Rectal smooth muscle tissue (tissue), 1 donor: ENCODE measurements around the gene MARVELD1.

ENCODE experiments used
- H3K27ac ChIP-seq: one replicate; pipeline ENCODE4 v1.7.0; 2013; ENCODE audit warnings: low read depth, low read length, inconsistent platforms
- H3K27me3 ChIP-seq: one replicate; pipeline ENCODE4 v1.7.0; 2013; ENCODE audit warnings: low read length; ENCODE audit not compliant: control insufficient read depth, insufficient read depth
- H3K36me3 ChIP-seq: one replicate; pipeline ENCODE4 v1.7.0; 2013; ENCODE audit warnings: low read length; ENCODE audit not compliant: control insufficient read depth, insufficient read depth
- H3K4me1 ChIP-seq: one replicate; pipeline ENCODE4 v1.7.0; 2013; ENCODE audit warnings: low read length; ENCODE audit not compliant: control insufficient read depth, insufficient read depth
- H3K4me3 ChIP-seq: one replicate; pipeline ENCODE4 v1.7.0; 2013; ENCODE audit warnings: low read length
- H3K9ac ChIP-seq: one replicate; pipeline ENCODE4 v1.7.0; 2013; ENCODE audit warnings: low read length

The MARVELD1 gene

DNA sequence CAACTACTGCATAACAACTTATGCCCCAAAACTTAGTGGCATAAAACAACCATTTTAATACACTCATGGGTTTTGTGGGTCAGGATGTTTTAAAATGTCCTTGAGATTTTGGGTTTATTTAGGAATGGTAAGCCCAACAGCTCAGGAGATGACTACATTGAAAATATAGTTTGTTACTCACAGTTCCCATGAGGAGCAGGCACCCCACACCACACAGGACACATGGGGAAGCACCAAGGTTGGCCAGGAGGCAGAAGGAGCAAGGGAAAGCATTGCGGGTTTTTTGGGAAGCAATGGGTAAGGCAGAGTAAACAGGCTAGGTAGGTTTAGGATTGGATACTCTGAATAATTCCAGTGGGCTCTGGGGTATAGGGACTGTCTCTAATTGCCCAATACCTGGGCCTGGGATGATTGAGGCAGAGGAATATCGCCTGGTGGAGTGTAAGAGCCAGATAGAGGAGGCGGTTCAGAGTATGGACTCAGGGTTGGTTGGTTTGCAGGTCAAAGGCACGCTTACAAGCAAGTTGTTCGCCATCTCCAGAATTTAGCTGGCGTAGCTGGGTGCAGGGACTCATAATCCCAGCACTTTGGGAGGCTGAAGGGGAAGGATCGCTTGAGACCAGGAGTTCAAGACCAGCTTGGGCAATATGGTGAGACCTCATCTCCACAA lies 10.0 kb upstream of the MARVELD1 start:
- Histone ChIP-seq H3K9ac (no peak overlapping the region), H3K4me3 (no peak overlapping the region), H3K27me3 (no peaks in the 10 kb centered on the region), H3K4me1 (peaks cover 5% of the 10 kb centered on the region), H3K27ac (no peak overlapping the region), H3K36me3 (no peaks in the 10 kb centered on the region)

DNA sequence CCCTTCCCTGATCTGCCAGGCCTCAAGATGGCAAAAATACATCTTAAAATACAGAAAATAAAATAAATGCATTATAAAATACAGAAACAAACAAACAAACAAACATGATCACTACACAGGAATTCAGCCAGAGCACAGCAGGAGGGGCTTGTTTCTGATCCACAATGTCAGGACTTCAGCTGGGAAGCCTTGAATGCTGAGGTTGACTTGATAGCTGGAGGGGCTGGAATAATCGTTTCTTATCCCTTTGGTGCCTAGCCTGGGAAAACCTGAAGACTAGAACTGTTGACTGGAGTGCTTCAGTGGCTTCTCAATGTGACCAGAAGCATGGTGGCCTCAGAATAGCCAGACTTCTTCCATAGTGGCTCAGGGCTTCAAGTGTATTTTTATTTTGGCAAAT lies 9.2 kb upstream of the MARVELD1 start:
- Histone ChIP-seq H3K4me3 (no peak overlapping the region), H3K27me3 (no peaks in the 10 kb centered on the region), H3K4me1 (peaks cover 5% of the 10 kb centered on the region), H3K9ac (no peak overlapping the region), H3K36me3 (no peaks in the 10 kb centered on the region), H3K27ac (no peak overlapping the region)

DNA sequence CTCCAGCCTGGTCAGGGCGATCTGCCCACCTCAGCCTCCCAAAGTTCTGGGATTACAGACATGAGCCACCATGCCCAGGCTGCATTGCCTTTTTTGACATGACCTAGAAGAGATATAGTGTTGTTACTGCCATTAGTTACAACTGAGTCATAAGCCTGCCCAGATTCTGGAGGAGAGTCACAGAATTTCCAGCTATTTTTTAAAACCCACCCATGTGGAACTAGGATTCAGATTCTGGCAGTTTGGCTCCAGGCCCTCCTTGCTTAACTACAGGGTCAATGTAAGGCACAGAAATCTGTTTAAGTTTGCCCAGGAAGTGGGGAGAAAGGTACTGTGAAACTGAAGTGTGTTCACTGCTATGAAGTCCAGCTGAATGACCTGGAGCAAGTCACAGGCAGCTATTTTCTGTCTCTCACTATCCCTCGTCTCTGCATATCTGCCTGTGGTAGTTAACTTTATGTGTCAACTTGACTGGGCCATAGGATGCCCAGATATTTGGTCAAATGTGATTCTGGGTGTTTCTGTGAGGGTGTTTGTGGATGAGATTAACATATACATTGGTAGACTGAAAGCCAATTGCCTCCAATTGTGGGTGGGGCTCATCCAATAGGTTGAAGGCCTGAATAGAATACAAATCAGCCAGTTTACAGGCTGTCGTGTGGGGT lies 8.4 kb upstream of the MARVELD1 start:
- Histone ChIP-seq H3K27ac (no peak overlapping the region), H3K4me1 (peaks cover 10% of the 10 kb centered on the region), H3K36me3 (no peaks in the 10 kb centered on the region), H3K4me3 (no peak overlapping the region), H3K27me3 (no peaks in the 10 kb centered on the region), H3K9ac (no peak overlapping the region)

DNA sequence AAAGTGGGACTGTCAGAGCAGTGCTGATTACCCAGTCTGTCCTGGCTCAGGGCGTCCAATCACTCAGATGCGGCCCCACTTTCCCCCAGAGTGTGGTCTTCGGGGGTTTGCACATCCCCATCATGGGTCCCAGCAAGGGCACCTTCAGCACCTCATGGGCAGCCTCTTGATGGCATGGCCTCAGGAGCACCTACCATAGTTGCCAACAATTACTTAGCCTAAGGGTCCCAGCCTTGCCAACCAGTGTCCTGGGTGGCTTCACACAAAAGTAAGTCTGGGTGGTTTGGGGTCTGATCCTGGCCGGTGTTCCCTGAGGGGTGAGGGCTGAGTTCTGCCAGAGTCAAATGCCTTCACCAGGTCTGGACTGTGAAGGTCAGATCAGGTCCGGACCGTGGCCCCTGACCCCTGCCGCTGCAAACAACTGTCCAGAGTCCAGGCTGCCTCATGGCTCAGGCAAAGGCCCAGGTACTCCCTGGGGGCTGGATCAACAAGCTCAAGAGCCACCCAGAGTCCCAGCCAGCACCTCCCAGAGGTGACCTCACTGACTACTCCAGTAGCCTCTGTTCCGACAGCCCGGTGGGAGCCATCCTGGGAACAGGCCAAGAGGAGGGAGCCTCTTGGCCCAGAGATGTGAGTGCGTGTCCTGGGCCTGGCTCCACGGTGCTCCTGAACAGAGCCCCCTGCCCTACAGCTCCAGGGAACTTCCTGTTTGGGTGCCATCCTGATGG lies 6.2 kb upstream of the MARVELD1 start:
- Histone ChIP-seq H3K4me1 (peaks cover 10% of the 10 kb centered on the region), H3K4me3 (no peak overlapping the region), H3K27me3 (no peaks in the 10 kb centered on the region), H3K9ac (no peak overlapping the region), H3K36me3 (no peaks in the 10 kb centered on the region), H3K27ac (peak overlapping the region; percentile 19)

DNA sequence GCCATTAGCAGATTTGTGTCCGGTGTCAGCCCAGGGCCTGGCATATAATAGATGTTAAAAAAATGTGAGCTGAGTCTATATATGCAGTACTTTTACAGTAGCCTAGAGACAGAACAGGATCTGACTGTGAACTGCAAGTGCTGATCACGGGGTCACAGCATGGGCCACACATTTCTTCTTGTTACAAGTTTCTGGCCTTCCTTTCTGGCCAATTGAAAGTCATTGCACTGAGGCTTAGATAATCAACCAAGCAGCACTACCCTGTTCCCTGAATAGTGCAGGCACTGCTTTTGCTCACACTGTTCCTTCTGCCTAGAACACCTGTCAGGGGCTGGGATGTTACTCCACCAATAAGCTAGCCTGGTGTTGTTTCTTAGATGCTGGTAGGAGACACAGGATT lies 5.4 kb upstream of the MARVELD1 start:
- Histone ChIP-seq H3K36me3 (no peaks in the 10 kb centered on the region), H3K27ac (peak overlapping the region; percentile 19), H3K4me3 (no peak overlapping the region), H3K27me3 (no peaks in the 10 kb centered on the region), H3K4me1 (peaks cover 13% of the 10 kb centered on the region), H3K9ac (no peak overlapping the region)

DNA sequence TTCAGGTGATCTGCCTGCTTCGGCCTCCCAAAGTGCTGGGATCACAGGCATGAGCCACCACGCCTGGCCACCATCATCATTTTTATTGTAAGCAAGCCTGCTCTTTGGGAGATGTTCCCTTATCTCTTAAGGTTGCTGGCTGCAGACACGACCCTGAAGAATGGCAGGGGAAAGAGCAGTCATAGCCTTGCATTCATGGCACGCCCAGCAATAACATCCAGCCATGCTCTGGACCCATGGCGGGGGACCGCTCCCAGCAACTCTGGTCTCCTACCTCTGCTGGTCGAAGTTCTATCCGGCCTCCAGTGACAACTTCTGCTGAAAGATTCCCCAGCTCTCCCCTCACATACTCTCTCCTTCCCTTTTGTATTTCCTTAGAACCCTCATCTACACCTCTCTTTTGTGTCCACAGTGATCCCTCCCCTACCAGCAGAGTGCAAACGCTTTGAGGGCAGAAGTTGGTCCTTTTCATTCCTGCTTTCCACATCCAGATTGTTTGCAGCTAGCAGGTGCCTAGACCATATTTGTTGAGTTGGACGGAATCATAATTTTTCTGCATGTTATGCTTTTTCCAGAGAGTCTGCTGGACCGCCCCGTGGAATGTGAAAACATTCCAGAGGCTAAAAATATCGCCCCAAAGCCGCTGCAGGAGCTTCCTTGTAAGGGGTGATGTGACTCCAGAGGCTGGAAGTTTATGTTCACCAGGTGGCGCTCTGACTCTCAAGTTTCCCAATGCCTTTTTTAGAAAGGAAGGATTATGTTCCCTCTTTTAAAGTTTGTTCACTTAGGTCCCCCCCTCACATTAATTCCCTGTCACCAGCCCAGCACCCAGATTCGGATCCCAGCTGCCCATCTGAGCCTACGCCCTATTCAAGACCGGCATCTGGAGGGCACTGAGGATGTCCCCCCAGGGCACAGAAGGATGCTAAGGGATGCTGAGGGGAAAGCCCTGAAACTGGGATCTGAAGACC lies 4.3 kb upstream of the MARVELD1 start:
- no peak overlapping the region for H3K9ac ChIP-seq
- H3K27me3 ChIP-seq = no peaks in the 10 kb centered on the region
- H3K4me3 ChIP-seq = no peak overlapping the region
- H3K36me3 ChIP-seq = no peaks in the 10 kb centered on the region
- H3K4me1 ChIP-seq = peaks cover 13% of the 10 kb centered on the region
- H3K27ac ChIP-seq = peak overlapping the region; percentile 66

DNA sequence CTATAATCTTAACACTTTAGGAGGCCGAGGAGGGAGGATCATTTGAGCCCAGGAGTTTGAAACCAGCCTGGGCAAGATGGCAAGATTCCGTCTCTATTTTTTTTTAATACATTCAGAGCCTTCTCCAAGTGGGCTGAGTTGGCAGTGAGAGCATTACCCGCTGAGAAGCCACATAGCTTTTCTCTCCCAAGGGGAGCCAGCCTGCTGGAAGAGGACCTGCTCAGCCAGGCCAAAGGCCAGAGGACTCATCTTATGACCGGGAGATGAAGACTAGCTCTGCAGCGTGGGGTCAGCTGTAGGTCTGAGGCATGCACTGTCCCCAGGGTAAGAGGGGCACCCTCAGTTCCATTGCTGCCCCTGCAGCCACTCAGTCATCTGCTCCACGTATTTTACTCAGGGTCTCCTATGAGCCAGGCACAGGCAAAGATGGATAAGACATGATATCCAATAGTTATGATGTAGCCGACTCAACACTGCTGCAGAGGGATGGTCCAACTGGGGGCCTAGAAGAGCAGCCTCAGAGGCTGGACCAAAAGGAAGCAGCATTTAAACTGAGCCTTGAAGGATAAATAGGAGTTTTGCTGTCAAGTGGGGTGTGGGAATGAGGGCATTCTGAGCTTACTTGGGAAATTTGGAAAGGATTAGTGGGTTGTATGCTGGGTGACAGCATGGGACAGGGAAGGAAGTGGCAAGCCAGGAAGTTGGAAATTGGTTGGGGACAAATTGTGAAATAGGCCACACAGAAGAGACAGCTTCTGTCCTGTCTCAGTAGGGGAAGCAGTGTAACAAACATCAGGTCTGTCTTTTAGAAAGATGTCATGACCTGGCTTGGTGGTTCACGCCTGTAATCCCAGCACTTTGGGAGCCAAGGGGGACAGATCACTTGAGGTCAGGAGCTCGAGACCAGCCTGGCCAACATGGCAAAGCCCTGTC lies 1.6 kb upstream of the MARVELD1 start:
- Histone ChIP-seq H3K9ac (no peak overlapping the region), H3K4me1 (peaks cover 27% of the 10 kb centered on the region), H3K4me3 (no peak overlapping the region), H3K27ac (no peak overlapping the region), H3K36me3 (peaks cover 5% of the 10 kb centered on the region), H3K27me3 (no peaks in the 10 kb centered on the region)

DNA sequence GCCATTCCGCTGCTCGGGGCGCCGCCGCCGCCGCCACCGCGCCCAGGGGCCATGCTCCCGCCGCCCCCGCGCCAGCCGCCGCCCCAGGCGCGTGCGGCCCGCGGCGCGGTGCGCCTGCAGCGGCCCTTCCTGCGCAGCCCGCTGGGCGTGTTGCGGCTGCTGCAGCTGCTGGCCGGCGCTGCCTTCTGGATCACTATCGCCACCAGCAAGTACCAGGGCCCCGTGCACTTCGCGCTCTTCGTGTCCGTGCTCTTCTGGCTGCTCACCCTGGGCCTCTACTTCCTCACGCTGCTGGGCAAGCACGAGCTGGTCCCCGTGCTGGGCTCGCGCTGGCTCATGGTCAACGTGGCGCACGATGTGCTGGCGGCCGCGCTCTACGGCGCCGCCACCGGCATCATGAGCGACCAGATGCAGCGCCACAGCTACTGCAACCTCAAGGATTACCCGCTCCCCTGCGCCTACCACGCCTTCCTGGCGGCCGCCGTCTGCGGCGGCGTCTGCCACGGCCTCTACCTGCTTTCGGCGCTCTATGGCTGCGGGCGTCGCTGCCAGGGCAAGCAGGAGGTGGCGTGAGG lies 383 bp downstream of the MARVELD1 start:
- H3K4me1 ChIP-seq = peaks cover 41% of the 10 kb centered on the region
- H3K27me3 ChIP-seq = no peaks in the 10 kb centered on the region
- peak overlapping the region; percentile 95 for H3K27ac ChIP-seq
- peak overlapping the region; percentile 50 for H3K9ac ChIP-seq
- peak overlapping the region; percentile 94 for H3K4me3 ChIP-seq
- peaks cover 8% of the 10 kb centered on the region for H3K36me3 ChIP-seq

DNA sequence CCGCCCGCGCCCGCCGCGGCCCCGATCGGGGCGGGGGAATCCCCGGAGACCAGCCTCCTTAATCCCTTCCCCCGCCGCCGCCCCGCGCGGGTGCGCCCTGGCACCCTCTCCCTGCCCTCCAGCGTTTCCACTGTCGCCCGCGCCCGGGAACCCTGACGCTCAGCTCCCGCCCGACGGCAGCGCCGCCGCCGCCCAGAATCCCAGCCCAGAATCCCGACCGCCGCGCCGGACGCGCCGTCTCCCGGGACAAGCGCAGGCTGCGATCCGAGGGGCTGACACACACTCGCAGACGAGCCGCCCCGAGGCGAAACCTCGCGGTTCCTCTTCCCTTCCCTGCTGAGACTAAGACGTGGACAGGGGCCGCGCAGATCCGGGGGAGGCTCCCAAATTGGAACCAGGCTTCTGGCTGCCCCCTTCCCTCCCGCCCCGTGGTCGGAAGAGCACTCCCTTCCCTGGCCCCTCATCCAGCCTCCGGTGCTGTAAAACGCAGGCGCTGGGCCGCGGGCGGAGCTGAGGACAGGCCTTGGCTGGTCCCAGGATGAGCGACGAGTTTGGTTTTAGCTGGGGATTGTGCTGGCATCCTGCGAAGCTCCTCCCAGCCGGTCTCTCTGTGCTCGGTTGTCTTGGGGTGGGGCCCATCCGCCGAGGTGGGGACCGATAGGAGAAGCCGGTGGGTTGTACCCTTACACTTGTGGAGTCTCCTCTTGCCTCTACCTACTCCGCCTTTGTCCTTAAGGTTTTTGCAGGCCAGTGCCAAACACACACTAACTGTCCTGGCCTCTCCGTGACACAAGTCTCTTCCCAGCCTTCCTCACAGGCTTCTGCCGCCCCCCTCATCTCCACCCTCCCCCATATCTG lies 1.1 kb downstream of the MARVELD1 start:
- Histone ChIP-seq H3K4me3 (peak overlapping the region; percentile 94), H3K4me1 (peaks cover 46% of the 10 kb centered on the region), H3K9ac (peak overlapping the region; percentile 50), H3K27ac (peak overlapping the region; percentile 95), H3K27me3 (no peaks in the 10 kb centered on the region), H3K36me3 (peaks cover 8% of the 10 kb centered on the region)

DNA sequence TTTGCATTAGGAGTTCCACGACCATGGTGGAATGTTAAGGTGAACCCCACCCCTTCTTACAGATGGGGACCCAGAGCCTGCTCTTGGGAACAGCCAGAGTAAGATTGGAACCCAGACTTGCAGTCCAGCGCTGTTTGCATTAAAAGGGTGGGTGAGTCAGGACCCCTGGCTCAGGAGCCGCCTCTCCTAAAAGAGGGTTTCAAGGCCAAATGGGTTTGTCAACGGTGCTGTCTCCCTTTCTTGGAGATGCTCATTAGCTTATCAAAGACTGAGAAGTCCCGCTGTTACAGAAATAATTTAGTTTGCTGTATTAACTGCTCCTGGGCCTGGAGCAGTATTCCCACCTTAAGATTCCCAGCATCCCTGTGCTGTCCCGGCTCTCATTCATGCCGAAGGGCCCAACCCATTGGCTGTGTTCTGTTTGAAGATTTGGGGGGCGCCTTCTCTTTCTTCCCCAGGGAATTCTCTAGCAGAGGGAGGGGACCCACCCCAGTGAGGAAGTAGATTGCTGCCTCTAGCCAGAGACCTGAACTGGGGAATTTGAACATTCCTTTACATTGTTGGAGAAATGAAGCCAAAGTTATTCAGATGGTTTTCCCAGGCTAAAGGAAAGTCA lies 1.8 kb downstream of the MARVELD1 start:
- H3K9ac ChIP-seq = no peak overlapping the region
- no peaks in the 10 kb centered on the region for H3K27me3 ChIP-seq
- peak overlapping the region; percentile 95 for H3K27ac ChIP-seq
- peaks cover 42% of the 10 kb centered on the region for H3K4me1 ChIP-seq
- peak overlapping the region; percentile 94 for H3K4me3 ChIP-seq
- H3K36me3 ChIP-seq = peaks cover 8% of the 10 kb centered on the region
